NCI-H774 (cell line): ENCODE results near the gene OPCML.

ENCODE experiments used
- DNase-seq: peaks from one replicate; lab custom pipeline; 2025; lab: John Stamatoyannopoulos, UW

OPCML gene

GRCh38 chr11:132658004-132658403 lies 874.3 kb downstream of the OPCML start:
- DNase-seq, result no peak

GRCh38 chr11:132655187-132655855 lies 877.0 kb downstream of the OPCML start:
- DNase-seq, result no peak

- no peak for DNase-seq
These were observed 879.1 kb downstream of the OPCML start for GRCh38 chr11:132653237-132653636.

GRCh38 chr11:132650969-132651720 lies 881.2 kb downstream of the OPCML start:
- no peak for DNase-seq

GRCh38 chr11:132649277-132649676 lies 883.0 kb downstream of the OPCML start:
- DNase-seq, result no peak

GRCh38 chr11:132648851-132649250 lies 883.5 kb downstream of the OPCML start:
- DNase-seq, result no peak

GRCh38 chr11:132646890-132647289 lies 885.4 kb downstream of the OPCML start:
- DNase-seq, result no peak

- DNase-seq, result no peak
These were observed 887.6 kb downstream of the OPCML start for GRCh38 chr11:132644520-132645239.

- DNase-seq, result no peak
These were observed 889.1 kb downstream of the OPCML start for GRCh38 chr11:132643239-132643638.

GRCh38 chr11:132640952-132641351 lies 891.3 kb downstream of the OPCML start:
- DNase-seq, result no peak

GRCh38 chr11:132639986-132640385 lies 892.3 kb downstream of the OPCML start:
- no peak for DNase-seq

- DNase-seq, result no peak
These were observed 892.9 kb downstream of the OPCML start for GRCh38 chr11:132639403-132639802.

GRCh38 chr11:132638423-132638822 lies 893.9 kb downstream of the OPCML start:
- no peak for DNase-seq

GRCh38 chr11:132636523-132636922 lies 895.8 kb downstream of the OPCML start:
- no peak for DNase-seq

- DNase-seq, result no peak
These were observed 899.6 kb downstream of the OPCML start for GRCh38 chr11:132632641-132633124.

- no peak for DNase-seq
These were observed 900.3 kb downstream of the OPCML start for GRCh38 chr11:132631989-132632388.

GRCh38 chr11:132627981-132628380 lies 904.3 kb downstream of the OPCML start:
- DNase-seq, result no peak

- DNase-seq, result no peak
These were observed 905.9 kb downstream of the OPCML start for GRCh38 chr11:132626446-132626845.

GRCh38 chr11:132623511-132623910 lies 908.8 kb downstream of the OPCML start:
- DNase-seq, result no peak

- no peak for DNase-seq
These were observed 910.2 kb downstream of the OPCML start for GRCh38 chr11:132621976-132622580.

- DNase-seq, result peak; percentile 50
These were observed 911.9 kb downstream of the OPCML start for GRCh38 chr11:132620423-132620822.

- no peak for DNase-seq
These were observed 921.5 kb downstream of the OPCML start for GRCh38 chr11:132610791-132611190.
